Transverse colon (tissue), 4 donors: ENCODE data around the gene PLCD1. TPM values are rescaled to one million over a fixed set of nuclear protein-coding genes. Genes with fewer than 3 reads are reported as not detected.
"Not testable (repeated sequence)": the region's sequence is repeated elsewhere in the genome, so short reads cannot be mapped to it uniquely, and the experiment has no call there.

Experiments used
- DNase-seq: peaks from one replicate; pipeline ENCODE4 v3.0.0-alpha.2; 2019
- H3K27ac ChIP-seq, 4 donors: fragments of 200-600 bp; sonication (generic); 2 replicates each; pipeline ENCODE4 v1.5.1; 2016 to 2018; ENCODE audit warnings: inconsistent platforms in 4 of 4
- H3K27me3 ChIP-seq: fragments of 200-600 bp; sonication (generic); 2 replicates; pipeline ENCODE4 v1.5.1; 2017; ENCODE audit warnings: inconsistent platforms
- H3K36me3 ChIP-seq, 4 donors: fragments of 200-600 bp; sonication (generic); 2 replicates each; pipeline ENCODE4 v1.5.1; 2017 to 2019; ENCODE audit warnings: inconsistent platforms in 4 of 4
- H3K4me1 ChIP-seq, 4 donors: fragments of 200-600 bp; sonication (generic); 2 replicates each; pipeline ENCODE4 v1.5.1; 2017 to 2020; ENCODE audit warnings: inconsistent platforms in 4 of 4
- H3K4me3 ChIP-seq, 4 donors: fragments of 200-600 bp; sonication (generic); 1 replicate in 1 of 4; 2 replicates in 3 of 4; pipeline versions ENCODE4 v1.5.1 to v1.6.1; 2017 to 2019; ENCODE audit warnings: inconsistent platforms in 4 of 4
- H3K9me3 ChIP-seq, 2 donors: fragments of 200-600 bp; sonication (generic); 2 replicates each; pipeline ENCODE4 v1.5.1; 2017 to 2019; ENCODE audit warnings: inconsistent platforms in 2 of 2
- CTCF ChIP-seq, 5 experiments: fragments of 200-600 bp in 3 of 5; fragments of 450-650 bp in 2 of 5; sonication (generic) in 3 of 5; IDR thresholded peaks; 1 replicate in 2 of 5; 2 replicates in 3 of 5; pipeline ENCODE4 v1.5.1; 2016 to 2017; ENCODE audit warnings: antibody characterized with exemption in 5 of 5, inconsistent platforms in 3 of 5, mild to moderate bottlenecking in 2 of 5, moderate library complexity in 1 of 5
- EP300 ChIP-seq: sonication (generic); formaldehyde crosslinking; IDR thresholded peaks from one replicate; pipeline ENCODE4 v1.6.1; 2017; ENCODE audit warnings: antibody characterized with exemption, low read depth
- POLR2A ChIP-seq: fragments of 450-650 bp; IDR thresholded peaks from one replicate; pipeline ENCODE4 v1.6.1; 2016; ENCODE audit warnings: antibody characterized with exemption, mild to moderate bottlenecking, moderate library complexity
- POLR2AphosphoS5 ChIP-seq, 3 donors: sonication (generic); formaldehyde crosslinking; IDR thresholded peaks; one replicate each; pipeline ENCODE4 v1.6.1; 2016; ENCODE audit warnings: antibody characterized with exemption in 3 of 3
- WGBS, 2 donors: methylation state at CpG; one replicate each; pipeline ENCODE4 v1.1.5; 2018; ENCODE audit warnings: low coverage in 1 of 2; 5-methylcytosine and 5-hydroxymethylcytosine counted together
- in situ Hi-C, 4 donors: fragments of 200-750 bp; cut with MboI; loops; one replicate each; pipeline versions ENCODE4 v1.15.0 to v1.15.1; 2017; ENCODE audit warnings: low sequenced_read_pairs in 3 of 4, low pct_ligation_motif_present in 1 of 4, low pct_unique_long_range_greater_than_20kb in 1 of 4
- intact Hi-C: fragments of 100-400 bp; cut with DNase I; formaldehyde crosslinking; loops from one replicate; pipeline ENCODE4 v1.15.1; 2023; ENCODE audit warnings: low total_unique reads
- total RNA-seq, 4 donors: library from RNA; depleted of rRNA; stranded (reverse); fragments of >200 nt; gene quantifications; one replicate each; pipeline ENCODE4 v1.1.0, GENCODE V29; 2016

The PLCD1 gene
- total RNA-seq, 4 donors from 2014 or later: 21.1 to 126 (median 91.4) TPM

- H3K9me3 ChIP-seq: no peaks in the 10 kb centered on the region
These were observed 33.4 kb upstream of the PLCD1 start for GRCh38 chr3:38062809-38063208.

GRCh38 chr3:38059591-38059990 is 30.1 kb upstream of the PLCD1 start:
- Histone ChIP-seq H3K27me3 (no peaks in the 10 kb centered on the region), H3K4me1 (peaks cover 0 to 6% (median 0%) of the 10 kb centered on the region in 4 donors), H3K9me3 (no peaks in the 10 kb centered on the region), H3K36me3 (no peaks in the 10 kb centered on the region), H3K4me3 (no peak overlapping the region), H3K27ac (no peak overlapping the region)
- no peak for TF ChIP-seq EP300
- no peak for TF ChIP-seq POLR2AphosphoS5 (IDR thresholded peaks at IDR 0.05)
- WGBS, 2 donors: 90 to 93% methylated on average over 7 of the region's 7 CpGs
- DNase-seq: no peak
- intact Hi-C loops: no loop called here
- in situ Hi-C loops: no loop called here

More at GRCh38 chr3:38062809-38063208, 33.4 kb upstream of the PLCD1 start:
- peaks cover 0 to 6% (median 0%) of the 10 kb centered on the region in 4 donors for H3K4me1 ChIP-seq
- TF ChIP-seq POLR2AphosphoS5 (IDR thresholded peaks at IDR 0.05): no peak
- TF ChIP-seq POLR2A: no peak
- no peak for TF ChIP-seq CTCF (IDR thresholded peaks at IDR 0.05)
- TF ChIP-seq EP300: no peak
- intact Hi-C loops (no loop called here), in situ Hi-C loops (no loop called here)
- WGBS, 2 donors: 79% methylated on average over 2 of the region's 2 CpGs; no CpG with 5 or more reads in 1 of the 2 donors
- no peak overlapping the region for H3K27ac ChIP-seq
- DNase-seq: no peak
- no peak overlapping the region for H3K4me3 ChIP-seq
- H3K27me3 ChIP-seq: no peaks in the 10 kb centered on the region
- no peaks in the 10 kb centered on the region for H3K36me3 ChIP-seq

DNA sequence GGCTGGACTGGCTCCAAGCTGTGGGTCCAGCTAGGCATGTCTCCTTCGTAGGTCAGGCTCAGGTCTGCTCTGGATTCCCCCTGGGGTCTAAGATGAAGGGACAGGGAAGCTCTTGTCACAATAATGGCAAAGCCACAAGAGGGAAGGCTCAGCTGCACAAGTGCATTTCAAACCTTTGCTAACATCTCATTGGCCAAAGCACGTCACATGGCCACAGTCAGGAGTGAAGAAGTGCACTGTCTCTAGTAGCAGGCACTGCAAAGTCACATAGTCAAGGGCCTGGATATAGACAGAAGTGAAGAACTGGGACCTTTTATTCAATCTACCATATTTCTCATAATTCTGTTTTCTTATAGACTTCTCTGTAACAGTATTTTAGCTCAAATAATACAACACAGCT is 29.7 kb upstream of the PLCD1 start:
- TF ChIP-seq POLR2AphosphoS5 (IDR thresholded peaks at IDR 0.05) (no peak), EP300 (no peak), CTCF (IDR thresholded peaks at IDR 0.05) (no peak), POLR2A (no peak)
- no peaks in the 10 kb centered on the region for H3K36me3 ChIP-seq
- no peak overlapping the region for H3K4me3 ChIP-seq
- intact Hi-C loops: no loop called here
- no peak for DNase-seq
- WGBS, 2 donors: 72% methylated on average over 2 of the region's 2 CpGs; no CpG with 5 or more reads in 1 of the 2 donors
- H3K9me3 ChIP-seq: no peaks in the 10 kb centered on the region
- no peak overlapping the region for H3K27ac ChIP-seq
- H3K27me3 ChIP-seq: no peaks in the 10 kb centered on the region
- H3K4me1 ChIP-seq: peaks cover 0 to 6% (median 0%) of the 10 kb centered on the region in 4 donors
- in situ Hi-C loops: no loop called here

- no peak overlapping the region for H3K27ac ChIP-seq
- TF ChIP-seq POLR2AphosphoS5 (IDR thresholded peaks at IDR 0.05) (no peak), EP300 (no peak), CTCF (IDR thresholded peaks at IDR 0.05) (no peak), POLR2A (no peak)
- H3K36me3 ChIP-seq: no peaks in the 10 kb centered on the region
- no peak overlapping the region for H3K4me3 ChIP-seq
- peaks cover 0 to 6% (median 0%) of the 10 kb centered on the region in 4 donors for H3K4me1 ChIP-seq
- WGBS, 2 donors: 67% methylated on average over 3 of the region's 3 CpGs; no CpG with 5 or more reads in 1 of the 2 donors
- no peak for DNase-seq
- in situ Hi-C loops (no loop called here), intact Hi-C loops (no loop called here)
- no peaks in the 10 kb centered on the region for H3K9me3 ChIP-seq
- H3K27me3 ChIP-seq: no peaks in the 10 kb centered on the region
These were observed 25.1 kb upstream of the PLCD1 start for GRCh38 chr3:38054499-38055001.

- H3K4me1 ChIP-seq, H3K27ac ChIP-seq, H3K36me3 ChIP-seq, H3K4me3 ChIP-seq, intact Hi-C loops, DNase-seq, in situ Hi-C loops, H3K9me3 ChIP-seq, H3K27me3 ChIP-seq: not testable (repeated sequence)
- 64 to 100% methylated on average over 2 to 7 of the region's 9 CpGs for WGBS, 2 donors
These were observed 24.5 kb upstream of the PLCD1 start for GRCh38 chr3:38053813-38054498.

GRCh38 chr3:38053286-38053685 is 23.8 kb upstream of the PLCD1 start:
- not testable (repeated sequence) for DNase-seq

More at GRCh38 chr3:38053286-38053685, 23.8 kb upstream of the PLCD1 start:
- in situ Hi-C loops, H3K27me3 ChIP-seq, H3K9me3 ChIP-seq, H3K27ac ChIP-seq, H3K4me1 ChIP-seq, intact Hi-C loops, H3K4me3 ChIP-seq, H3K36me3 ChIP-seq: not testable (repeated sequence)
- 94% methylated on average over 8 of the region's 32 CpGs; no CpG with 5 or more reads in 1 of the 2 donors for WGBS, 2 donors
